Smooth muscle cell of the brain vasculature (primary cell): ENCODE results near the gene KCNQ1.

Experiments used
- DNase-seq: peaks from one replicate; pipeline ENCODE4 v3.0.0-alpha.2; 2012; ENCODE audit warnings: low read depth, low spot score

The KCNQ1 gene

GRCh38 chr11:2521733-2522630 is 77.2 kb downstream of the KCNQ1 start:
- DNase-seq = no peak

GRCh38 chr11:2522631-2523255 is 77.9 kb downstream of the KCNQ1 start:
- DNase-seq = no peak

GRCh38 chr11:2523821-2524391 is 79.1 kb downstream of the KCNQ1 start:
- no peak for DNase-seq

- DNase-seq = no peak
Observed at GRCh38 chr11:2524446-2525165, 79.8 kb downstream of the KCNQ1 start.

- no peak for DNase-seq
Observed at GRCh38 chr11:2525166-2525861, 80.5 kb downstream of the KCNQ1 start.

- DNase-seq = no peak
Observed at GRCh38 chr11:2525941-2526807, 81.4 kb downstream of the KCNQ1 start.

- DNase-seq = no peak
Observed at GRCh38 chr11:2526808-2527381, 82.1 kb downstream of the KCNQ1 start.

- DNase-seq = no peak
Observed at GRCh38 chr11:2527621-2528291, 82.9 kb downstream of the KCNQ1 start.

GRCh38 chr11:2528301-2529050 is 83.7 kb downstream of the KCNQ1 start:
- DNase-seq = no peak

GRCh38 chr11:2529173-2529572 is 84.4 kb downstream of the KCNQ1 start:
- no peak for DNase-seq

GRCh38 chr11:2529636-2530035 is 84.8 kb downstream of the KCNQ1 start:
- DNase-seq = no peak

- no peak for DNase-seq
Observed at GRCh38 chr11:2530131-2530854, 85.5 kb downstream of the KCNQ1 start.

GRCh38 chr11:2530855-2531200 is 86.0 kb downstream of the KCNQ1 start:
- no peak for DNase-seq

- DNase-seq = no peak
Observed at GRCh38 chr11:2531277-2531986, 86.6 kb downstream of the KCNQ1 start.

- DNase-seq = no peak
Observed at GRCh38 chr11:2531987-2532703, 87.3 kb downstream of the KCNQ1 start.

GRCh38 chr11:2532704-2533586 is 88.1 kb downstream of the KCNQ1 start:
- peak; percentile 77 for DNase-seq
